Activated CD4-positive, alpha-beta T cell treated with anti-CD3 and anti-CD28 coated beads for 48 hours (primary cell): ENCODE results near the gene ROS1.
"Not testable (repeated sequence)": the region's sequence is repeated elsewhere in the genome, so short reads cannot be mapped to it uniquely, and the experiment has no call there.

Source experiments
- DNase-seq: peaks from one replicate; pipeline ENCODE4 v3.0.0-alpha.2; 2020

Gene ROS1

DNA sequence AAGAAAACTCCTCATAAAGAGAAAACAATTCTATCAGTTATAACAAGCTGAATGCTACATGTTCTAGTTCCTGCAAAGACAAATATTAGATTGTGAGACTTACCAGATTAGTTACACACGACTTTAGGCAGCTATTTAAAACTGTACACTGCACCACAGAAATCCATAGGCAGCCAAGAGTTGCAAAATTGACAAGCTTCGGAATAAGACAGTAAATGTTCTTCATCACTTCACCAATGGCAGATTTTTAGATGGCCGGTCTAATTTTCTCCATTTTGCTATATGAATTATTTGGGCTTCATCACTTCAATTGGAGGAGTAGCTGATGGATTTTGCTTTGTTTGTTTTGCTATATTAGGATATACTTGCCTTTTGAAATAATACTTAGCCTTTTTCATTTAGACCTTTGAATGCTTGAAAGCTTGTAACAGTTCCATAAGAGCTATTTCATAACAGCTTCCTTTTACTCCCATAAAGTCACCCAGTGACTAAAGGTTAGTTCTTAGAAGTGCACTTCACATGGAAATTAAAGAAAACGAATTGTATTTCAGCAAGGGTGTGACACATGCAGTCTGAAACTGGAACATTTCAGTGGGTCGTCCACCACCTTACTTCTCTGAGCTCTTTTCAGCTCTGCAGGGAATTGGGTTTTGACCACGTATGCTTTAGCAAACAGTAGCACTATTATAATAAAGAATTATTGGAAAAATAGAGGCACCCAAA lies at the start of gene ROS1:
ROS1 (minus strand) TSS at position 512 of the 723 bp plus-strand sequence; CDS start at position 226, 286 bp downstream.
- no peak for DNase-seq

DNA sequence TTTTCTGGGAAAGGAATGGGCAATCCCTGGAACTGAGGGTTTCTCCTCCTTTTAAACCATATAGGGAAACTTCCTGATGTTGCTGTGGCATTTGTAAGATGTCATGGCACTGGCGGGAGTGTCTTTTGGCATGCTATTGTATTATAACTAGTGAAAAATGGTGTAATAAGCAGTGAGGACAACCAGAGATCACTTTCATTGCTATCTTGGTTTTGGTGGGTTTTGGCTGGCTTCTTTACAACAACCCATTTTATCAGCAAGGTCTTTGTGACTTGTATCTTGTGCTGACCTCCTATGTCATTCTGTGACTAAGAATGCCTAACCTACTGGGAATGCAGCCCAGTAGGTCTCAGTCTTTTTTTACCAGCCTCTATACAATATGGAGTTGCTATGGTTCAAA lies 47.7 kb upstream of the ROS1 start:
- no peak for DNase-seq

DNA sequence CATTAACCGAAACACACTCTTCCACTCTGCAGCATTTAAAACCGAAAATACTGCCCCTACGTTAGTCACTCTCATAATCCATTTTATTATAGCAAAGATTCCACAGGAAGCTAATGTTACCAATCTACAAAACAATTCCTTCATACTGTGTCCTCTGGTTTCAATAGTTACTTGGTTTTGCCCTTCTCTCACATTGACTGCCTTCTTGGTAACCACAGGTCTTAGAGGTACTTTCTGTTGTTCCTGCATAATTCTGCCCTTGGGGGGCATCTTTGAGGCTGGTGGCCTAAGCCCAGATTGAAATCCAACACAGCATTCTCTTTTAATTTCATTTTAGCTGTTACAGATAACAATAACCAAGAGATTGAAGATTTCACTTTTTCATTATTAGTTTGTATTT lies 46.9 kb upstream of the ROS1 start:
- no peak for DNase-seq

DNA sequence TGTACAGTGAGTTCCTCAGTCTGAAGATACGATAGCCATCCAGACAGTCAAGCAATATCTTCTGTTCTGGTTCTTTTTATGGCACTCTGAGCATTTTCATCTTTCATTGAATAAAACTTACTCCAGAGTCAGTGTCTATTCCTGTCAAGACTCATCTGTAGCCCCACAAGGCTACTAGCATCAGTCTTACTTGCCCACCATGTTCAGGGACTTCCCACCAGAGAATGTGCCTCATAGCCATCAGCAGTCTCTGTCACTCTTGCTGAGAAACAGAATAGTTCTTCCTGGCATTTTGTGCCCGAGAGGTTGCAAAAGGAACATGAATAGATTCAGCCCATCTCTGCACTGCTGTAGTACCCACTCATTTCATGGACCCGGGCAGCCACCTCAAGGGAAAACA lies 44.0 kb upstream of the ROS1 start:
- no peak for DNase-seq

DNA sequence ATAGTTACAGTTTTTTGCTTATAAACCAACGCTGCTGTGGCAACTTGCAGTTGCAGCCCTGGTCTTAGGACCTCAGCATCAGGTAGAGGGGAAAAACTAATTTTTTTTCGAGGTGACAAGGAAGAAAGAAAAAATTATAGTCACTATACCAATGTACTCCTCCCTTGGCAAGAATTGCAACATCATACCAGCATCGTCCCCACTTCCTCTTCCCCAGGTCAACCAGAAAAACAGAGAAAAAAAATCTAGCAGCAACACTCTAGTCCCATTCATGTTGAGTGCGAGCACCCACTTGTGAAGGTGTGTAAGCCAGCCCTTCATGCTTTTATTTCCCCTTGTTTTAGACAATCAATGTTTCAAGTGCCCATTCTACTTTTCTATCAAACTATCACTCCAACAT lies 43.6 kb upstream of the ROS1 start:
- no peak for DNase-seq

DNA sequence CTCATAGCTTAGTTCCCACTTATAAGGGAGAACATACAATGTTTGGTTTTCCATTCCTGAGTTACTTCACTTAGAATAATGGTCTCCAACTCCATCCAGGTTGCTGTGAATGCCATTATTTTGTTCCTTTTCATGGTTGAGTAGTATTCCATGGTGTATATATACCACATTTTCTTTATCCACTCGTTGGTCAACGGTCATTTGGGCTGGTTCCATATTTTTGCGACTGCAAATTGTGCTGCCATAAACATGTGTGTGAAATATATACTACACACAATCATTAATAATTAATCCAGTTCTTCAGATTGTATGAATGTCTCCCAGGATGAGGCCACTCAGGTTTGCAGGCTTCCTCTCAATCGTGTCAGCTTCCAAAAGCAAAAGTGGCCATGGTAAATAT lies 42.8 kb upstream of the ROS1 start:
- DNase-seq: not testable (repeated sequence)

DNA sequence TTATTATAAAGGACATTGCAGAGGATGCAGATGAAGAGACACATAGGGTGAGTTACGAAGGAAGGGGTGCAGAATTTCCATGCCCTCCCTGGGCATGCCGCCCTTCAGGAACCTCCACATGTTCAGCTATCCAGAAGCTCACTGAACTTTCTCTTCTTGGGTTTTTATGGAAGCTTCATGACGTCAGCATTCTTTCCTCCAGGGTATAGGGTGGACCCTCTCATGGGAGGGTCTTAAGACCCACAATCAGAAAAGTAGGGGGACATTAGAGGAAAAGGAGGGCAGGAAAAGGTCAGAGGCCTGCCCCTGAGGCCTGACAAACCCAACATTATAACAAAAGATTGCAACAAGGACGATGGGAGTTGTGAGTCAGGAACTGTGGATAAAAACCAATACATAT lies 42.1 kb upstream of the ROS1 start:
- DNase-seq: no peak

DNA sequence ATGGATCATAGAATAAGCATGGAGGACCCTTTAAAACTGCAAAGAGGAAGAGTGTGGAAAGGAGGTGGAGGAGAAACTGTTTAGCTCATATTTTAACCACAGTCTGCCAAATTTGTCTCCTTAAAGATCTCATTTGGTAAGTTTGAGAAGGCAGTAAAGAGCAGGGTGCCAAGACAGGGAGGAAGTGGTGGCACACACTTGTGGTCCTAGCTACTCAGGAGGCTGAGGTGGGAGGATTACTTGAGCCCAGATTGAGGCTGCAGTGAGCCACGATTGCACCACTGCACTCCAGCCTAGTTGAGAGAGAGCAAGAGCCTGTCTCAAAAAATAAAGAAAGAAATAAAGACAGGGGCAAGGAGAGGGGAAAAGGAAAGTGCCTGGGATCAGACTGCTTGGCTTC lies 39.9 kb upstream of the ROS1 start:
- DNase-seq: no peak

DNA sequence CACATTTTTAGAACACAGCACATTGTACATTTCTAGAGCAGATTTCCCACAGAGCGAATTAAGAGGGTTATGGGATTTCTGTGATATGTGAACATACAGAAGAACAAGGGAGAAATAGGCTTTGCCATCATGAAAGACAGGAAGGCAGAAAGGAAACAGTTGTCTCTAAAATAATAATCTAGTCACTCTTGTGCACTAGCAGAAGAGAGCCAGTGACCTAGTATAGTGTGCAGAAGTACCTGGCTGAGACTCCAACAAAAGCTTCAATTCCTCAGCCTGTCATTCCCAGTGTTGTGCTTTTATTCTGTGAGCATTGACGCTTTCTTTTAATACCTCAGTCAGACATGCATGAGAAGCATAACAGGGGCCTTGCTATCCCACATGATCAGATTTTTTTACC lies 39.0 kb upstream of the ROS1 start:
- no peak for DNase-seq

DNA sequence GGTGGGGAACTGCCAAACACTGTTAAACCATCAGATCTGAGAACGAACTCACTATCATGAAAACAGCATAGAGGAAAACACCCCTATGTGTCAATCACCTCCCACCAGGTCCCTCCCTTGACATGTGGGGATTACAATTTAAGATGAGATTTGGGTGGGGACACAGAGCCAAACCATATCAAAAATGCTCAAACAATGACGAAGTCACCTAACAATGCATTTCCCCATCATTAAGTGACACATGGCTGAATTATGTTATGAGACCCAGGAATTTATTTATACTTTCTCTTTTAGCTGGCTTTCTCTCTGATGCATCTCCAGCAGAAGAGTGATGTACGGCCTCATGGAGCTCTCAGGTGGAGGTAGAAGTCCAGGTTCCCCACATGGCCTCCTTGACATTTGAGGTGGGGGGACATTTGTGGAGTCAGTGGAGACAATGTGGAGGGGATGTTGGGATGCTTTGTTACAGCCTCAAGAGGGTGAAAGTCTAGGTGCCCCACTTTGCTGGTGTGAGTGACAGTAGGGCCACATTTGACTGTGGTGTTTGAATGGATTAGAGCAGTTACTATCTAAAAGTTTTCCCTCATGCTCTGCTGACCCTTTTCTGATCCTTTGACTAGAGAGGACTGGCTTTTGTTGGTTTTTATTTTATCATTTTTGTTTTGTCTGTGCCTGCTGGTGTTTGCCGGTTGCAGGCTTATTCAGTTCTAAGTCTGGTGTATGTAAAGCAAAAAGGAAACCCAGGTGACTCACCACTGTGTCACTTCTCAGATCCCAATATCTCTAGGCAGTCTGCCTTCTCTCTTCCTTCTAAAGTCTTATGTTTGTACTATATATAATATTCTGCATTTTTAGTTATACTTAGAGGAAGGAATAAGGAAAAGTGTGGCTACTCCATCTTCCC lies 38.3 kb upstream of the ROS1 start:
- DNase-seq: peak; percentile 34

DNA sequence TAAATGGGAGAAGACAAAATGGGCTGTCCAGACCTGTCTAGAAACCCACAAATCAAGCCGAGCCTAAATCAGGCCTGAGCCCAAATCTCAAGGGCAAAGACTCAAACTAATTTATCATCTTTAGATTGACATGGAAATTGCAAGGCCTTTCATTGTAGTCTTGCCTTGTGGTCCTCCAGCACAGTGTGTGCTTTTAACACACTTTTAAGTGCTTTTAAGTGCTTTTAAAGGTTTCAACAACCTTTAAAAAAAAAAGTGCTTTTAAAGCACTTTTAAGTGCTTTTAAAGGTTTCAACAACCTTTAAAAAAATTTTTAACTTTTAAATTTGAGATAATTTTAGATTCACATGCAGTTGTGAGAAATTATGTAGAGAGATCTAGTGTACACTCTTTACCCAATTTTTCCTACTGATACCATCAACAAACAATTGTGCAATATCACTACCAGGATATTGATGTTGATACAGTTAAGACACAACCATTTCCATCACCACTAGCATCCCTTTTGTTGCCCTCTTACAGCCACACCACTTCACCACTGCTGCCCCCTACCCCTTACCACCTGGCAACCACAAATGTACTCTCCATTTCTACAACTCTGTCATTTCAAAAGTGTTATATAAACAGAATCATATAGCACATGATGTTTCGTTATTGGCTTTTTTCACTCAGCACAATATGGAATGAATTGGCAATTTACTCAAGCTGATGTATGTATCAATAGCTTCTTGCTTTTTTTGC lies 33.6 kb upstream of the ROS1 start:
- no peak for DNase-seq

DNA sequence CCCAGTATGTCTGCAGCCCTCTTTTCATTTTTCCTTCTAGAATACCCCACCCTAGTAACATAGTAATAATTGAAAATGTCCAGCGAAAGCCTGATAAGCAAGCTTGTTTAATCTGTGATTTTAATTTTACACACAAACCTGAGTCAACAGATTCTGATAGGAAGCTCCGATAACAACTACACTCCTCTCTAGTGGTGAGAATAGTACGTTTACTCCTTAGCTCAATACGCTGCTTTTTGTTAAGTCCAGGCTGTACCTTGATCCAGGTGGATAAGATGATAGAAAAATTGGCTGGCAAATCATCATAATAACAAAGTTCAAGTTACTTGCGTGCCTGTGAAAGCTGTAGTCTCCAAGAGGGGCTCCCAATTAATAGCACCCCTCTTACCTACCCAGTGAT lies 31.3 kb upstream of the ROS1 start:
- DNase-seq: no peak

DNA sequence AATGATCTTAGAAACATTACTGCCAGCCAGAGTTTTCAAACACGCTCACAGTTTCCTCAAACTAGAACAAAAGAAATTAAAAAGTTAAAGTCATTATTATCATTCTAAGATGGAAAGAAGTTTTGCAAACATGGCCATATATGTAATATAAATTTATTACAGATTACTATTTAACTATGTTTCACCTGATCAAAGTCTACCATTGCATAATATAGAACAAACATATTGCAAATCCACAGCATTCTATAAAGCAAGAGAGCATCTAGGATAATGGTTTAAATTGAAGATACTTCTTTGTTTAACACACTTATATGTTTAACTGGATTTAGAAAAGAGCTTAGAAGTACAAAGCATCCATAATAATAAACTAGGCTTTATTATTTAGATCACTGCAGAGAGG lies 30.5 kb upstream of the ROS1 start:
- DNase-seq: no peak

DNA sequence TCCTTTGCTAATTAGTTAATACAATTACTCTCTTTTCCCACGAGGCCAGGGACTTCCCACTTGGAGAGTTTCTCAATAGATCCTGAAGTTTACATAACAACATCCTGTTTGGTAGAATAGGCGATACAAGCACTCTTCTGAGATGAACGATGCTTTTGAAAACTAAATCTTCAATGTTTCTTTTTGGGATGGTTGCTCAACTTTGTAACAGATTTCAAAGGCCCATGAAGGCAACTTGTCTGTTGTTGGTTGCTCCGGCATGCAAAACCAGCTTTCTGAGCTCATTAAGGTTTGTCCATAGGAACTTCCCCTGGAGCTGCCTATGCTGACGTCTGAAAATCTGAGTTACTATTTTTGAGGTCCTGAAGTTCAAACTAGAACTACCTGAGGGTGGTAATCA lies 25.9 kb upstream of the ROS1 start:
- no peak for DNase-seq

DNA sequence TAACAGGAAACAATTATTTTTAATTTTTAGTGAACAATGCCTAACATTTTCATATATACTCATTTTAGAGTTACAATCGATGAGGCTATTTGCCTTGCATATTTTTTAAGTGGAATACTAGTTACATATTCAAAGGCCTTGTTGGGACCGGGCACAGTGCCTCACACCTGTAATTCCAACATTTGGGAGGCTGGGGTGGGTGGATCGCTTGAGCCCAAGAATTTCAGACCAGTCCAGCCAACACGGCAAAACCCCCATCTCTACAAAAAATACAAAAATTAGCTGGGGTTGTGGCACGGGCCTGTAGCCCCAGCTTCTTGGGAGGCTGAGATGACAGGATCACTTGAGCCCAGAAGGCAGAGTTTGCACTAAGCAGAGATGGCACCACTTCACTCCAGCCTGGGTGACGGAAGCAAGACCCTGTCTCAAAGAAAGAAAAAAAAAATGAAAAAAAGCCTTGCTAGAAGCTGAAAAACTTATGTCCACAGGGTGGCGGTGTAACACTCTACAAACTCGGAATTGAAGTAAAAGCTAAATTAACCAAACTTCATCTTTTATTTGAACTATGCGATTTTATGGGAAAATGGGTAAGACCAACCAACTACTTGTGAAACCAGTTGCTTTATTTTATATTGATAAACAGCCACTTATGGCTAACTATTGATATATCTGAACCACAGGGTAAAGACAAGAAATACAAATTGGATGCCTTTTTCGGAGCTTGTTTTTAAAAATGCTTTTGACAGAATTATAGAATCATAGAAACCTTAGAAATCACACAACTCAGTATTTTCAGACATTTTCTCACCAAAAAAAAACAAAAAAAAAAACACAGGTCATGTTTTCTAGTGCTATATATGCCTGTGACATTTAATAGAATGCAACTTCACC lies 24.1 kb upstream of the ROS1 start:
- peak; percentile 65 for DNase-seq

DNA sequence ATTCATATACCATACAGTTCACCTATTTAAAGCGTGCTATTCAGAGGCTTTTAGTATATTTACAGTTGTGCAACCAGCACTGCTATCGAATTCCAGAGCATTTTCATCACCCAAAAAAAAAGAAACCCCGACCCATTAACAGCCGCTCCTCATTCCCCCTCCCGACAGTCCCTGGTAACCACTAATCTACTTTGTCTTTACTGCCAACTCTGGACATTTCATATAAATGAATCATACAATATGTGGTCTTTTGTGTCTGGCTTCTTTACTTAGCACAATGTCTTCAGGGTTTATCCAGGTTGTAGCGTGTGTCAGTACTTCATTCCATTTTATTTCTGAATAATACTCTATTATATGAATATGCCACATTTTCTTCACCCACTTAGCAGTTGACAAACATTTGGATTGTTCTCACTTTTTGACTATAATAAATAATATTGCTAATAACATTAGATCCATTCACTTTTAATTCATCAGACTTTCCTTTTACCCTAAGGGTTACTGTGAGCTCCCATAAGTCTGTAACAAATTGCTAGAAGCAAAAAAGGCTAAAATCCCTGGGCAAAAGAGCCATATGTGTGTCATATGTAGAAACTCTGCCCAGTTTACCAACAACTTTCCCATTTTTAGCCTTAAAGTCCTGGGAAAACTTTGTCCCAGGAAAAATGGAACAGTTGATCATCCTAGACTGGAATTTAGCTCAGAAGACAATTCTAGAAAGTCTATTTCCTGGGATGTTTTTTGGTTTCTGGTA lies 23.2 kb upstream of the ROS1 start:
- DNase-seq: no peak

DNA sequence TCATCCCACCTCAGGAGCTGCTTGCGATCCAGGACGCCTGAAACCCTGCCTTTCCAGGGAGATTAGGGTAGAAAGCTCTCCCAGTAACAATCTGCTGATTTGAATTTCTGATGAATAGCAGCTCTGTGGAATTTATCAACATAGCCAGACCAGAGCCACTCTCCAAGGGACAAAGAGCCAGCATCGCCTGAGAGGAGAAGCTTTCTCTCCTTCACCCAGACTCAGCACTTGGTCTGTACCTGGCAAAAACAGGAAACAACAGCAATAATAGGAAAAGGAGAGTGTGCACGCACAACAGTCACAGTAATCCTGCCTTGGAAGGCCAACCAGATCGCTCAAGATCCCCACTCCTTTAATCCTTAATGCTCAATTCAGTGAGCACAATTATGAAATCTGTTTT lies 22.3 kb upstream of the ROS1 start:
- no peak for DNase-seq

DNA sequence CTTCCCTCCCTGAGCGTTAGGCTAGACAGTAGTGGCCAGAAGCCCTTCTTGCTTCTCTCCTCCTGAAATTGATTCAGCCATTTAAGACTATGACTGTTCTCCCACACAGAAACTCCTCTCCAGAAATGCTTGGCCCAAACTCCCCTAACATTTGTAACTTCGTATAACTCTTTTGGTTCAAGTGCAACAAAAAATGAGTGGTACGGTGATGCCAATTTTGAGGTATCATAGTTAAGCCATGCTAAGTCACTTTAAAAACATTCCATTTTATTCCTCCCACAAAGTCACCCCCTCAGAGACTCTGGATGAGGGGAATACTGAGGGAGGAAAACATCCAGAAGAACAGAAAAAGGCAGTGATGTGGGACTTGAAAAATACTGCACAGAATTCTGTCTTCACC lies 21.1 kb upstream of the ROS1 start:
- DNase-seq: no peak

DNA sequence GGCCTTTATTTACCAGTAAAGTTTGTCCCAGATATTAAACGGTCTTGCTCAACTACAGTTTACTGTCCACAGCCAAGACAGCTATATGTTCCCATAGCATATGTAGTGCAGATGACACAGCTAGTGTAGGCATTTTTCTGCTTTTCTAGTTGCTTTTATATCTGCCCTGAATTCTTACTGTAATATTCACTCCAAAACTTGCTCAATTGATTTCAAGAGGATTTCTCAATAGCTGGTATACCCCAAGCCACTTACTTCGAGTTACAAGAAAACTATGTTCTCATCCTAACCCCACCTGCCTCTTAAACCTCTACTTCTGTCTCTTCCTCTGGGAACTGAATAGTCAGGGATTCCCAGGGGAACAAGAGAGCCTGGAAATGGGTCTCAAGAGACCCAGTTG lies 18.9 kb upstream of the ROS1 start:
- DNase-seq: no peak

DNA sequence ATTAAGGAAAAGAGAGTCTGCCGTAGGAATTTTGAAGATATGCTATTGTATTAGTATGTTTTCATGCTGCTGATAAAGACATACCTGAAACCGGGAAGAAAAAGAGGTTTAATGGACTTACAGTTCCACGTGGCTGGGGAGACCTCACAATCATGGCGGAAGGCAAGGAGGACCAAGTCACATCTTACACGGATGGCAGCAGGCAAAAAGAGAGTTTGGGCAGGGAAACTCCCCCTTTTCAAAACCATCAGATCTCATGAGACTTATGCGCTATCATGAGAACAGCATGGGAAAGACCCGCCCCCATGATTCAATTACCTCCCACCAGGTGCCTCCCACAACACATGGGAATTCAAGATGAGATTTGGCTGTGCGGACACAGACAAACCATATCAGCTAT lies 16.6 kb upstream of the ROS1 start:
- not testable (repeated sequence) for DNase-seq

DNA sequence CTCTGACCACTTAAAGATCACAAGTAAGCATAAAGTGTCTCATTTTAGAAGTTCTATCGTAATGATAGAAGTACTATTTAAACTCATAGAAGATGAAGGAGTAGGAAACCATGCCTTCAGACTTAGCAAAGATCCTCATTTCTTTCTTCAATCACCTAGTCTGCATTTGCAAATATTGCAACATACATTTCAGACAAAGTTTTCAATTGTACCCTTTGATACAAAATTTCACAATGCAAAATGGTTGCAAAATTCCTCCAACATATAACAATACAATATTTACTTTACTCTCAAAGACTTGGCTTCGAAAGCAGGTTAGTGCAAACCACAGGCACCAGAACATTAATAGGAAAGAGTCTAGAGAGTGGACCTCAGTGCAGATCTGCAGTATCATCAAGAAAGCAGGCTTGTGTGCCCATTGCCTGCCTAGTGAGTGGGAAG lies 16.1 kb upstream of the ROS1 start:
- no peak for DNase-seq
